Measurements from ENCODE around the gene LMAN1L. TPM values are rescaled to one million over a fixed set of nuclear protein-coding genes. Genes with fewer than 3 reads are reported as not detected.

LMAN1L gene
- total and polyA plus RNA-seq, 2 of the 4 experiments (the other 2 are of a cell fraction) = not detected

GRCh38 chr15:74775894-74776293 is 36.7 kb upstream of the LMAN1L start:
- Histone ChIP-seq H4K5ac (ENCODE audit: low read depth, low read length) (no peak overlapping the region), H4K91ac (ENCODE audit: insufficient read depth, low read depth, low read length) (no peak overlapping the region), H3K56ac (ENCODE audit: extremely low read depth, insufficient read depth, low read length) (no peak overlapping the region), H3K23ac (ENCODE audit: low read depth, low read length) (no peak overlapping the region), H3K36me3 (ENCODE audit: control insufficient read depth, insufficient read depth, low read length) (no peaks in the 10 kb centered on the region), H3K9ac (ENCODE audit: low read depth, low read length) (no peak overlapping the region), H3K4me3 (ENCODE audit: insufficient read depth, low read depth, low read length) (no peak overlapping the region), H4K20me1 (ENCODE audit: insufficient read depth, low read length) (no peaks in the 10 kb centered on the region), H3K27me3 (ENCODE audit: control insufficient read depth, insufficient read depth, low read length) (no peaks in the 10 kb centered on the region), H3K79me1 (ENCODE audit: low read depth in 1 of 2, low read length in 2 of 2) (peaks cover 0 to 3% of the 10 kb centered on the region in 2 experiments; a peak in 1 of 4 replicates), H3K9me1 (ENCODE audit: insufficient read depth, low read length) (no peaks in the 10 kb centered on the region), H3K4ac (ENCODE audit: low read depth, low read length) (no peak overlapping the region), H2AK5ac (ENCODE audit: low read depth, low read length) (no peak overlapping the region), H3K4me1 (ENCODE audit: control insufficient read depth, insufficient read depth, low read length) (no peaks in the 10 kb centered on the region), H3K14ac (replicated peaks; ENCODE audit: low read depth, low read length) (no peak overlapping the region), H3K4me2 (ENCODE audit: low read depth, low read length) (no peak overlapping the region), H2AFZ (replicated peaks; ENCODE audit: low read length, poor library complexity) (no peak overlapping the region), H2AK9ac (replicated peaks; ENCODE audit: low read depth, low read length, poor library complexity) (no peak overlapping the region), H2BK15ac (ENCODE audit: low read depth, low read length) (no peak overlapping the region), H4K8ac (ENCODE audit: low read depth in 2 of 2, low read length in 2 of 2) (no peak overlapping the region), H3K27ac (ENCODE audit: insufficient read depth, low read length) (no peak overlapping the region), H3K18ac (ENCODE audit: low read depth, low read length) (no peak overlapping the region), H2BK20ac (ENCODE audit: low read depth, low read length) (no peak overlapping the region), H3K9me3 (ENCODE audit: control insufficient read depth, insufficient read depth, low read length) (no peaks in the 10 kb centered on the region), H2BK120ac (ENCODE audit: low read depth, low read length) (no peak overlapping the region), H2BK5ac (ENCODE audit: low read depth, low read length, poor library complexity, severe bottlenecking) (no peak overlapping the region)
- ChIA-PET POLR2A (ENCODE audit: unreplicated experiment) (no interaction called here), CTCF (interaction anchor here (0.6 kb wide), 1 partner anchor 12 kb away, joined by 3 read pairs; no protein-coding TSS in a partner anchor)
- DNase-seq (no peak), ATAC-seq (ENCODE audit: low read depth) (no peak)
- in situ Hi-C loops (cut with MboI; ENCODE audit: low sequenced_read_pairs) = loop anchor here (10.0 kb wide), 1 partner anchor 401 kb away; no protein-coding TSS in a partner anchor
- BruUV-seq (replicated peaks) = no TSS peak
- TF ChIP-seq NFE2L2 (IDR thresholded peaks at IDR 0.05; ENCODE audit: low read depth, low read length) (no peak), MXI1 (IDR thresholded peaks at IDR 0.05; ENCODE audit: borderline replicate concordance, low read depth, low read length) (no peak), RAD21 (IDR thresholded peaks at IDR 0.05; ENCODE audit: low read length) (no peak), BHLHE40 (IDR thresholded peaks at IDR 0.05; ENCODE audit: low read depth, low read length) (no peak), FOS (IDR thresholded peaks at IDR 0.05; ENCODE audit: low read depth, low read length) (no peak), CHD1 (IDR thresholded peaks at IDR 0.05; ENCODE audit: low read depth, low read length) (no peak), RCOR1 (IDR thresholded peaks at IDR 0.05; ENCODE audit: insufficient replicate concordance, low read length) (no peak), USF2 (IDR thresholded peaks at IDR 0.05; ENCODE audit: low read depth, low read length) (no peak), CTCF (conservative IDR thresholded peaks at IDR 0.05; ENCODE audit: low read depth, low read length) (no peak), SMC3 (IDR thresholded peaks at IDR 0.05; ENCODE audit: low read depth, low read length) (no peak), CEBPB (IDR thresholded peaks at IDR 0.05; ENCODE audit: low read depth, low read length) (no peak), POLR2A (IDR thresholded peaks at IDR 0.05; ENCODE audit: low read depth, low read length) (no peak), ELK1 (IDR thresholded peaks at IDR 0.05; ENCODE audit: borderline replicate concordance, low read depth, low read length) (no peak), MAFK (IDR thresholded peaks at IDR 0.05; ENCODE audit: low read depth, low read length) (no peak), RFX5 (IDR thresholded peaks at IDR 0.05; ENCODE audit: low read depth, low read length) (no peak), MAZ (IDR thresholded peaks at IDR 0.05; ENCODE audit: borderline replicate concordance, low read depth, low read length) (no peak)
- no CpG with 5 or more reads among the region's 4 CpGs for WGBS, 2 experiments (ENCODE audit: extremely low coverage in 2 of 2, insufficient read length in 1 of 2)
- dilution Hi-C loops (cut with HindIII; ENCODE audit: low sequenced_read_pairs, unreplicated experiment) = no loop called here
- intact Hi-C loops (cut with micrococcal nuclease) = no loop called here

Data from IMR-90 (cell line).